CD4-positive, alpha-beta T cell treated with Interleukin-17A for 1 hour (primary cell): ENCODE measurements around the gene RPL7A.
"Not testable (repeated sequence)": the region's sequence is repeated elsewhere in the genome, so short reads cannot be mapped to it uniquely, and the experiment has no call there.

ENCODE experiments used
- DNase-seq: peaks from one replicate; pipeline ENCODE4 v3.0.0-alpha.2; 2020

Gene RPL7A

DNA sequence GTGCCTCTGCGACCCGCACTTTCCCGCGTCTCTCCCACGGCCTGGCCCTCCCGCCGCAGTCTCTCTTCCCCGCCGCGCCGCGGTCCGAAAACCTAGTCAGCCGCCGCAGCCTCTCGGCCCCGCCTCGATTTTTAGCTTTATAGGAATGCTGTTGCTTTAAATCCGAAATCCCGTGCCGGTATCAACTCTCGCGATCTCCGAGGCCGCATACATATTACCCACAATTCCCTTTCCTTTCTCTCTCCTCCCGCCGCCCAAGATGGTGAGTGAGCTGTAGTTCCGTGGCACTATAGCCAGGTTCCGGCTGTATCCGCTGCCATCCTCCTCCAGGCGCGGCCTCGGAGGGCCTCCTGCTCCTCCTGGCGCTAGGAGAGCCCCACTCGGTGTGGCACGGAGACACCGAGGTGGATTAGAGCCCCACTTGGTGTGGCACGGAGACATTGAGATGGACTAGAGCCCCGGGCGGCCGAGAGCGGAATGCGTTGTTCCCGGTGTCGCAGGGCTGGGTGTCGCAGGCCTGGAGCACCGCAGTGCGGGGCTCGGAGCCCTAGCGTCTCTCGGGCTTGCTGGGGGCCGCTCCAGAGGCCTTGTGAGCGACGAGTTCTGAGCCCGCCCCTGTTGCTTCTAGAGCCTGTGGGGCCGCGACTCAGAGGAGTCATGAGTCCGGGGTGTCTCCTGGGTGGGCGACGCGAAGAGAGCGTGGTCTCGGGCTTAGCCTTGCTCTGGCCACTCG lies at the start of gene RPL7A, which contains the start of gene MED22:
Gene RPL7A, plus strand, starts transcription at position 234 of the 733 bp plus-strand sequence. Its CDS starts 26 bp downstream, at position 260.
Gene MED22, minus strand, starts transcription at position 147 of the 733 bp plus-strand sequence. CDS start 1,469 bp downstream, outside the sequence.
- peak; percentile 96 for DNase-seq

DNA sequence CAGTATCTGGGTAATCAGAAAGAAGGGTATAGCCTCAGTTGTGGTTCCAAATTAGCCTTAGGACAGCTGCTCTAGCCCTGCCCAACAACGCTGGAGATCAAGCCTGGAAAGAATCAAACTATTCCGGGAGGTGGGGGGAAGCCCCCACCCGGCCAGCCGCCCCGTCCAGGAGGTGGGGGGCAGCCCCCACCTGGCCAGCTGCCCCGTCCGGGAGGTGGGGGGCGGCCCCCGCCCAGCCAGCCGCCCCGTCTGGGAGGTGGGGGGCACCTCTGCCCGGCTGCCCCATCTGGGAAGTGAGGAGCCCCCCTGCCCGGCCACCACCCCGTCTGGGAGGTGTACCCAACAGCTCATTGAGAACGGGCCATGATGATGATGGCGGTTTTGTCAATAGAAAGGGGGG lies 48.0 kb upstream of the RPL7A start:
- DNase-seq = not testable (repeated sequence)

DNA sequence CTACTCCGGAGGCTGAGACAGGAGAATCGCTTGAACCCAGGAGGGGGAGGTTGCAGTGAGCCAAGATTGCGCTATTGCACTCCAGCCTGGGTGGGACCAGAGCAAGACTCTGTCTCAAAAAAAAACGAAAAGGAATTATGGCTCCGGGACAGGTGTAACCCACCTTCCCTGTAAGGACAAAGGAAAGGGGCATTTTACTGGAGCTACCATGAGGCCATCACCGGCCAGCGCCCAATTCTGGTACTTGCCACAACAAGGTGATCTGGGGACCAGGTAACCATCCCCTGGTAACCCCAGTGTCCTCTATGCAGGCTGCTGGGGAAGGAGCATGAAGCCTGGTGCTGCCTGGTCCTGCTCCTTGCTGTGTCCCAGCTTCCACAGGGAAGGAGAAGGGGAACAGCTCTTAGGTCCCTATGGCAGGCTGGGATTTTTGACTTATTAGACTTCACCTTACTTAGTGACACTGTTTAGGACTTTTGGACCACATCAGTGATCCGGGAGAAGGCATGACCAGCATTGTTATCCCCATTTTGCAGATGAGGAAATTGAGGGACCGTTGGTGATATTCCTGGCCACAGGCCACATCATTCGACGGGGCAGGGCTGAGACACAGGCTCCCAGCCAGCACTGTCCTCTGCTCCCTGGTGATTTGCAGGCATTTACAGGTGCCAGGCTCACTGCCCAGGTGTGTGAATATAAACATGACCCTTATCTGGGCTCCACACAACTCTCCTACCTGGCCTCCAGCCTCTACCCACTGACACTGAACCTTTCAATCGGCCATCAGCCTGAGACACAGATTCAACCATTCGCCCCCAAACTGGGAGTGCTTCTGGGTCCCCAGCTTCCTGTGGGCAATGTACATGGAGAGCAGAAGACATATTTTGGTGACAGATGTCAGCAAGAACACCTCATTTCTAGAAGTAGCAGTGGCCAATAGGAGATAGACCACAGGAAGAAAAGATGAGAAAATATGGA lies 46.5 kb upstream of the RPL7A start:
- no peak for DNase-seq

DNA sequence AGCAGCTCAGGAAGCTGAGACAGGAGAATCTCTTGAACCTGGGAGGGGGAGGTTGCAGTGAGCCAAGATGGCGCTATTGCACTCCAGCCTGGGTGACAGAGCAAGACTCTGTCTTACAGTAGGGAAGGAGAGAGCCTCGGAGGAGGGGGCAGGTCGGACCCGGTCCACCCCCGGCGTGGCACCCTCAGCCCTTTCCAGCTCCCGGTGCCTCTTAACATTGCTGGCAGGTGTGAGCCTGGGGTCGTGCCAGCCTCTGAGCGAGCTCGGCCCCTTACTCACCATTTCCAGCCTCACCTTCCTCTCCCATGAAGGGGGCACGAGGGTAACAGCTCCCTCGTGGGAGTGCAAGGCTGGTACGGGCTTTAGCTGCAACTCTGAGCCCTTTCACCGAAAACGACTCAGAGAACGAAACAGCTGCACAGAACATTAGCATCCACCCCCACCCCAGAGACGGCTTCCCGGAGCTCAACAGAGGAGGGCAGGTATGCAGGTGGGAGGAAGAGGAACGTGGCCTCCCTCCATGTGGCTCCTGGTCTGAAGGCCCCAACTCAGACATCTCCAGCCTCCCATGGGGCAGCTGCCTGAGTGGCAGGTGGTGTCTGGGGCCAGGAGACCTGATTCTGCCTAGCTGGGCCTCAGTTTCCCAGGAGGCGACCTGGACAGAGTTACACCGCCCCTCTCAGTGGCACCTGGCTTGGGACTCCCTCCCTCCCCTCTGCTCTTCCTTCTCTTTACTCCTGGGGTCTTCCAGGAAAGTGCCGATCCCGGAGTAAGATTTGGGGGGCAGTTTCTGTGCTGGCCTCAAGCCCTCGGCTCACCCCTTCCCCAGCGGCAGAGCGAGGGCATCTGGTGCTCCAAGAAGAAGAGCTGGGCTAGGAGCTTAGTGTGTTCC lies 44.5 kb upstream of the RPL7A start:
- DNase-seq = no peak

DNA sequence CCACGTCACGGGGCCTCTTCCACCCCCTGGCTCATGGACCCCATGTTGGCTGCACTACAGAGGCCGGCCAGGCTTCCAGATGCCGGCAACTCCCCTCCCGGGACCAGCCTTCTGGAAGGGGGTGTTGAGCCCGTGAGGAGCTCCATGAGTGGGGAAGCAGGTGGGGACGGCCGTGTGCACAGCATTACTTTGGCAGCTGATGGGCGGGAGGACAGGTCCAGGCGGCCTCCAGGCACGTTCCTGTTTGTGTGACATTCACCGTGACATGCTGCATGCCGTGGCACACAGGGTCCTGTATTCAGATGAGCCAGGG lies 43.9 kb upstream of the RPL7A start:
- DNase-seq = no peak

DNA sequence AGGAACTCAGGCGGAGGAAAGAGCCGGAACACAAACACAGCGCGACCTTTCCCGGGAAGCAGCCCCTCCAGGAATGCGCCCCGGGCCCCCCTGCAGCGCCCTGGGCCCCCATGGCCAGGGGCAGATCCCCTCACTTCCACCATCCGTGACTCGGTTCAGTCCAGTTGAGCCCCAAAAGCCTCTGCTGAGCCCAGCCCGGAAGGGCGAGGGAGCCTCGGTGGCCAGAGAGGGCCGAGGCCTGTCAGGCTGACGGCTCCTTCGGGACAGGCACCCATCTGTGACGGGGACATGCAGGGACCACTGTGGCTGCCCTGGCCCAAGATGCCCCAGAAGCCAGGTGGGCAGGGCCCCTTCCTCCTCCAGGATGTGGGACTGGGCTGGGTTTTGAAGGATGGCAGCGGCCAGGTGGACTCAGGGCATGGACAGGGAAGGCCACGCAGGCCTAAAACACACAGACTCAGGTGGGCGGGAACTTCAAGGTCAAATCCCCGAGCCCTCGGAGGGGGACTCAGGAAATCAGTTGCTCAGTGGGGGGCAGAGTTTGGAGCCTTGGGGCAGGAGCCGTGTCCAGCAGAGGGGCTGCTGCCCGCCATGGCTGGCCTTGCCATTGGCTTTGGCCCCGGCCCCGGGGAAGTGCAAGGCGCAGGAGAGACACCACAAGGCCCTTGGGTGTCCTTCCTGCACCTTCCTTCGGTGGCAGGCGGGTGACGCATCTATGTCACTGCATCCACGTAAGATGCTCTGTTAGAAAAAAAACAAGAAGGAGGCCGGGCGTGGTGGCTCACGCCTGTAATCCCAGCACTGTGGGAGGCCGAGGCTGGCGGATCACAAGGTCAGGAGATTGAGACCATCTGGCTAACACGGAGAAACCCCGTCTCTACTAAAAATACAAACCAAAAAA lies 43.3 kb upstream of the RPL7A start:
- no peak for DNase-seq

DNA sequence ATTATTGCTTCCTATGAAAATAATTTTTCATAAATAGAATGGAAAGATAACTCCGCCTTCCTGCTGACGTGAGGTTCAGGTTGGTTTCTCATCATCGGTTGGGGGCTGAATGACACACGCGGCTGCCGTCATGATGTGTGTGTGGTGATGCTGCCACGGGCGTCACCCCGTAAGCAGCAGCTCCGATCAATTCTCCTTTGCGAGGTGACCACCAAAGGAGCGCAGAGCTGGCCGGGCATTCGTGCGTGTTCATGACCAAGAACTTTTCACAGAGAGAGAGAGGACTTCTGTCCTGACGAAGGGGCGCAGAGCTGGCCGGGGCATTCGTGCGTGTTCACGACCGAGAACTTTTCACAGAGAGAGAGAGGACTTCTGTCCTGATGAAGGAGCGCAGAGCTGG lies 42.3 kb upstream of the RPL7A start:
- no peak for DNase-seq

DNA sequence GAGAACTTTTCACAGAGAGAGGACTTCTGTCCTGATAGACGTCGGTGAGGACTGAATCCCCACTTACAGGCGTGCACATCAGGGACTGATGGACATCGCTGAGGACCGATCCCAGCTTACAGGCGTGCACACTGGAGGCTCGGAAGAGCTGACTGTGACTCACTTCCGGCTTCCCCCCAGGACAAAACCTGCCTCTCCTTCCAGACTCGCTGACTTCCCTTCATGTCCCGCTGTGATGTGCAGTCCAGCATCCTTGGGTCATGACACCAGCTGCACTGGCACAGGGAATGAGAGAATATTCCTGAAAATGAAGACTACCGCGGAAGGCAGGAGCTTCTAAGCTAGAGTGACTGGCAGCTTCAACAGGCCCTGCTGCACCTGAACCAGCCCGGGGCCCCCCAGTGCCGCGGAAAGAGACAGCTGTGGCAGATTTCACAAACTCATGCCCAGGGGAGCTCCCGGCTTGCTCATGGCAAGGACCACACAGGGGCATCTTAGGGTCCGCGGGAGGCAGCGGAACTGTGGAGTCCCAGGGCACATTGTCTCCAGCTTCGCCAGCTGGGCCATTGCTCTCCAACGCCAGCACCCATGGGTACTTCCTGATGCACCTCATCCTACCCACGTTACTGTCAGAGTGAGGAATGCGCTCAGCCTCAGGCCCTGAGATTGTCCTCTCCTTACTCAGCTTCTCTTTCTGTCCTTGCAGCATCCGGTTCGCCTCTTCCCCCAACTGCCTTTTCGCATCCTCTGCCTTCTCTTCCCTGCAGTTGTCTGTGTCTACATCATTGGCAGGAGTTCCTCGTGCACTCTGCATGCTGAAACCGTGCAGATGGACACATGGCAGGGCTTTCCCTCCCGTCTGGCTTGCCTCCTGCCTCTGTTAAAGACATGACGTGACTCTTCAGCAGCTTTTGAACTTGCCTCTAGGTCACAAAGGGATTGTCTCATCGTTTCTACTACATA lies 41.5 kb upstream of the RPL7A start:
- no peak for DNase-seq

DNA sequence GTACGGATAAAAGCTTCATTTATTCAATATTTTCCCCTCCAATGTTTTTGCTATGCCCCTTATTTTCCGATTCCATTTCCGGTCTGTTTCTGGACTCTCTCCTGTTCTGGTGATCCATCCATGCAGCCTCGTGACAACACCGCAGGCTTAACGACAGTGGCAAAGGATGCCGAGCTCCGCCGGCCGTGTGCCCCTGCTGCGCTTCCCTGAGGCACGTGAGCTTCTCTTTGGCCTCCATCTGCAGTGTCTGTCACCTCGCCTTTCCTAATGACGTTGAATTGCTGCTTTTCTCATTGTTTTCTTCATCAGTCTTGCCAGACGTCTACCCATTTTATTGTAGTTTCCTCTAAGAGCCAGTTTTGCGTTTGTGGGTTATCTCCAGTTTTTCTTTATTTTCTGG lies 40.7 kb upstream of the RPL7A start:
- no peak for DNase-seq

DNA sequence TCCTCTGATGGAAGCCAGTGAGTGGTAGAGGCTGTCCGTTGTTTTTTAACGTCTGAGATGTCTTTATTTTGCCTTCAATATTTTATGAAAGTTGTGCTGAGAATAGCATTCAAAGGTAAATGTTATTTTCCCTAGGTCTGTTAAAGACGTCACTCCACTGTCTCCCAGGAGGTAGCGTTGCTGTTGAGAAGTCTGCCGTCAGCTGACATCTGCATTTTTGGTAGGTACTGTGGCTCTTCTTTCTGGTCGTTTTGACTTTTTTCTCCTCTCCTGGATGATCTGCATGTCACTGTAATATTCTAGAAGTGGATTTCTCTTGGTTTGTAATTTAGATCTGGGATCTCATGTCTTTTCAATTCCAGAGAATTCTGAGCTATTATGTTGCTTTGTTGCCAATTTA lies 38.4 kb upstream of the RPL7A start:
- DNase-seq = no peak

DNA sequence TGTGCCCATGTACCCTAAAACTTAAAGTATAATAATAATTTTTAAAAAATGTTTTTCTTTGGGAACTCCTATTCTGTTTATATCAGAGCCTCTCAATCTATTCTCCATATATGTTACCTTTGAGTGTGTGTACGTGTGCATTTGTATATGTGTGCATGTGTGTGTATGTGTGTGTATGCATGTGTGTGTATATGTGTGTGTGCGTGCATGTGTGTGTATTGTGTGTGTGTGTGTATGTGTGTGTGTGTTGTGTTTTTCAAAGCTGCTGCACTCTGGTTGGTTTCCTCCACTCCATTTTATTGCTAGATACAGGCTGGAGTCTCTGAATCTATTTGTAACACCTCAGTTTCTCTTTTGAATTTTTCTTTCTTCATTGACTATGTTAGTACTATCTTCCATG lies 32.0 kb upstream of the RPL7A start:
- DNase-seq = no peak

DNA sequence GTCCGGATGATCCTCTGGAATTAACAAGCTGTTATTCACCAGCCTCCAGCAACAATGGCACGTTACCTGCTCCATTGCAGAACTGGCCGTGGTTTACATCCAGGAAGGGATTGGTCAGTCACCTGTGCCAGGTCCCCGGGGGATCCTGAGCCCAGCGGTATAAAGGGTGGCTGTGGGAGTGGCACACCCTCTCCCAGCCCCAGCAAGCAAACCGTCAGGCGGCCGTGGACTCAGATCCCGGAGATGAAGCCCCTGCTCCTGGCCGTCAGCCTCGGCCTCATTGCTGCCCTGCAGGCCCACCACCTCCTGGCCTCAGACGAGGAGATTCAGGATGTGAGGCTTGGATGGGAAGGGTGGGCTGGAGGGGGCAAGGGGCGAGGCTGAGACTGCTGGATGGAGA lies 30.5 kb upstream of the RPL7A start:
- DNase-seq = not testable (repeated sequence)

DNA sequence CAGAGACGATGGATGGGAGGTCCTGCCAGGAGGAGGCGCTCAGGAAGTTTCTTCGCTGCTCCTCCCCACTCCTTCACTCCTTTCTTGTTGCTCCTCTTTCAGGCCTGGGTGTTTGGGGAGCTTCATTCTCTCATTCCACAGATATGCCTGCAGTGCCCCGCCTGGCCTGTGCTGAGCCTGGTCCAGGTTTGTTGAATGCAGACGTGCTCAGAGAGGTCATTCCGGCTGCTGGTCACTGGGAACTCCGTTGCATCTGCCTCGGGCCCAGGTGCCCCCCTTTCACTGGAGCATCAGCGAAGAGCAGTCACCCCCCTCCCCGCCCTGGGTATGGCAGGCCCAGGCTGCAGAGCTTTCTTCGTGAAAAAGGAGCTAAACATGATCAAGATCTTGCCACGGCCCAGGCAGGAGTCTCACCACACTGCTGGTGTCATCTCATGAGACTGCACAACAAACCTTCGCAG lies 27.6 kb upstream of the RPL7A start:
- no peak for DNase-seq

DNA sequence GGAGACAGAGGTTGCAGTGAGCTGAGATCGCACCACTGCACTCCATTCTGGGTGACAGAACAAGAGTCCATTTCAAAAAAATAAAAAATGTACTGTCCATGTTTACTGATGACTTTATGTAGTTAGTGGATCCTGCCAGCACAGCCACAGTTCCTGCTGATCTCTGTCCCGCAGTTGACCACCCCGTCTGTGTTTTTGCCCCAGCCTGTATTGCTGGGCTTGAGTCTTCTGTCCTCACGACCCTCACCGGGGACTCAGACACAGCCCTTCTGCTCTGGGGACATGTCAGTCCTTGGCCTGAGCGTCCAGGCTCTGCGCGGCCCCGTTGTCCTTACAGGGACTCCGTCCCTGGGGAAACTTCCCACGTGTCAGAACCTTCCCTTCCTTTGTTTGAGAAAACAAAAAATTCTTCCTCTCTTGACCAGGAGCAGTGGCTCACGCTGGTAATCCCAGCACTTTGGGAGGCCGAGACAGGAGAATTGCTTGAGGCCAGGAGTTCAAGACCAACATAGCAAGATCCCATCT lies 26.5 kb upstream of the RPL7A start:
- no peak for DNase-seq

DNA sequence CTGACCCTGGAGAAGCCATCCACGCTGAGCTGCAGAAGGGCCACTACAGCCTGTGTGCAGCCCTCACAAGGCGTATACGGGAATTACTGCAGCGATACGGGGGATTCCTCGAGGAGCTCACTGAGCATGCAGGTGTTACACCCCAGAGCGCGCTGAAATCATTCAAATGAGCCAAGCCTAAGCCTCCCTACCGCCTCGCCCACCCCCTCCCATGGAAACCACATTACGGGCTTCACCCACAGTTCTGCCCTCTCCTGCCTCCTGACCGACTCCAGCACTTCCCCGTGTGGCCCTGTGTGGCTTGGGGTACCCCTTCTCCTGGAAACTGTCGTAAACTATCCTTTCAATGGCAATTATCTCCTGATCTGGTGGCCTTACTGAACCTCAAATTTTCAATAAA lies 25.3 kb upstream of the RPL7A start:
- DNase-seq = no peak

DNA sequence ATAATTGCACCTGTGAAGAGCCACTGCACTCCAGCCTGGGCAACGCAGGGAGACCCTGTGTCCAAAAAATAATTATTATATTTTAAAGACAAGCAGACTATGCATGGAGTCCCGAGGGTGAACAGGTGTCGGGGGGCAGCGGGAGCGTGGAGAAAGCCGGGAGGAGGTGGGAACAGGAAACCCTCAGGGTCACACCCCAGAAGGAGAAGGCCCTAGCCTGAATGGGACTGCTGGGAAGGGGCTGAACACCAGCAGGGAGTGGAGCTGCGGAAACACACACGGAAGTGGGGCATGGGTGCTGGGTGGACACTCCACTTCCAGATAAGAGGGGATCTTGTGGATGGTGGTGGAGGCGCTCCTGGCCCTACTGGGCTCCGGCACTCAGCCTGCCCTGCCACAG lies 24.8 kb upstream of the RPL7A start:
- no peak for DNase-seq

DNA sequence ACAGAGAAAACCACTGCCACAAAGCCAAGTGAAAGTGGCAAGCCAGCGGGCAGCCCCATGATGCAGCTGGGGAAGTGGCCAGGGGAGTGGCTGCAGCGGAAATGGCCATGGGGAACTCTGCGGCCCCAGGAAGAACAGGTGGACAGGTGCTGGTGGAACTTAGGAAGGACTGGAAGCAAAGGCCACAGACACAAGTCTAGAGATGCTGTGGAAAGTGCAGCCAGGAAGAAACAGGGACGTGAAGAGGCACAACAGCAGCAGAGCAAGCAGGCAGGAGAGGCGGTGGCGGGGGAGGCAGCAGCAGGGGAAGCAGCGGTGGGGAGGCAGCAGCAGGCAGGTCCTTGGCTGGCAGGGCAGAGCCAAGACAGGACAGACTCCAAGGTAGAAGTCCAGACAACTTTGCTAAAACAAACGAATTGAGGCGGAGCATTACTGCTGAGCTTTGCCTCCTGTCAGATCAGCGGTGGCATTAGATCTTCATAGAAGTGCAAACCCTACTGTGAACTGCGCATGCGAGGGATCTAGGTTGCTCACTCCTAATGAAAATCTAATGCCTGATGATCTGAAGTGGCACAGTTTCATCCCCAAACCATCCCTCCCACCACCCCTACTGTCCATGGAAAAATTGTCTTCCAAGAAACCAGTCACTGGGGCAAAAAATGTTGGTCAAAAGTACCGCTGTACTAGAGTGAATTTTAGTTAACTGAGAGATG lies 23.9 kb upstream of the RPL7A start:
- DNase-seq = no peak

DNA sequence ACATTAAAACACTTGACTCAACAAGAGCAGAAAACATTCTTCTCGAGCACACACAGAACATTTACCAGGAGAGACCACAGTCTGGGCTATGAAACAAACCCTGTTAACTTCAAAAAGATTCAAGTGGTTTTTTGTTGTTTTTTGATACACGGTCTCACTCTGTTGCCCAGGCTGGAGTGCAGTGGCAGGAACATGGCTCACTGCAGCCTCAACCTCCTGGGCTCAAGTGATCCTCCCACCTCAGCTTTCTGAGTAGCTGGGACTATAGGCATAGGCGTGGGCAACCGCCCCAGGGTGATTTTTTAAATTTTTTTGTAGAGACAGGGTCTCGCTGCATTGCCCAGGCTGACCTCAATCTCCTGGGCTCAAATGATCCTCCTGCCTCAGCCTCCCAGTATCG lies 21.0 kb upstream of the RPL7A start:
- DNase-seq = not testable (repeated sequence)

DNA sequence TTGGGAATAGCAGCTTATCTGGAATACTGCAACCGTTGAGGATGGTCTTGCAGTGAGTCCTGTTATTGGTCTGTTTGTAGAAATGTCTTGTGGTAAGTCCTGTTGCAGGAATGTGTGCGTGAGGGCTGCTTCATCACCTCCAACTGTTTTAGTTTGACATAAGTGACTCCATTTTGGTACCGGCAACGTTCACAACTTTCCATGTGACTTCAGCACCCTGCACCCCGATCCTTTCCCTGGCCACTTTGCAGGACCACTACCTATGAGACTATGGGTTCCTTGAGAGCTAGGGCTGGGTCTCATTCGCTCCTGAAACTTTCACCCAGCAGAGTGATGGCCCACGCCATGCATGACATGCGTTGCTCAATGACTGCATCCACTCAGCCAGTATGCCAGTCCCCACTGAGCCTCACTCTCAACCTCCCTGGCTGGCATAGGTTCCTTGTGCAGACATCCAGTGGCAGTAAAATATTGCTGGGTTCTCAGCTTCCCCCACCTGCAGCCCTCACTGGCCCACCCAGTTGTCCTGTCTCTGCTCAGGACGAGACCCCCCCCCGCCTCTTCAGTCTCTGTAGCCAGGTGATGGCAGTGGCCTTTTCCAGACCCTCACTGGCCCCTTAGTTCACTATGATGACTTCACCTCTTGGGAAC lies 20.1 kb upstream of the RPL7A start:
- no peak for DNase-seq
